ENCODE measurements around the gene CROCC.

DNA sequence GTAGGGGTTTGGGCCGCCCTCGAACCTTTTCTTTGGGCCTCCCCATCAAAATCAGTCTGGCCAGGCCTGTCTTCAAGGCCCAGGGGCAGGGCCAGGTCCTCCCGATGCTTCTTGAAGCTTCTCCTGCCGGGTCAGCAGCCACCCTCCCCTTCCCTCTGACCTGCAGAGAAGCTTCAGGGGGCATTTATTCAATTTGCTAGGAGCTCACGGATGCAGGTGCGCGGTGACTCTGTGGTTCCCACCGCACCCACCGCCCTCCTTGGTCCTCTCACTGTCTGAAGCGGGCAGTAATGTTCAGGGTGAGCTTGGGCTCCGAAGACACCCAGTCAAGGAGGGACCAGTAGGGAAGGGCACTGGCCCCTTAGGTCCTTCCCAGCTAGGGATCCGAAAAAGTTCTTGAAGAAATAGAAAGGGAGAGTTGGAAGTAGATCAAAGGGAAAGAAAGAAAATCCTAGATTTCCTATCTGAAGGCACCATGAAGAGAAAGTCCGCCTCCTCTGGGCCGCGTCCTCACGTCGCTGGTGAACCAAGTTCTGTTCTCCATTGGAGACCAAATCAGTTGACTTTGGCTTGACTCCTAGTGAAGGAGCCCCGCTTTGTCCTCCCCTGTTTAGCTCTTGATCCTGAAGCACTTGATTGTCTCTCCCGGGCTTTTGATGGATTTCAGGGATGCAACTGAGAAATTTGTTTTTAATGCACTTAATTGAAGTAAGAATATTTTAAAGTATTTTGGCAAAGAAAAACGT is 34.7 kb upstream of the CROCC start:
- TF ChIP-seq, protein P1, sequence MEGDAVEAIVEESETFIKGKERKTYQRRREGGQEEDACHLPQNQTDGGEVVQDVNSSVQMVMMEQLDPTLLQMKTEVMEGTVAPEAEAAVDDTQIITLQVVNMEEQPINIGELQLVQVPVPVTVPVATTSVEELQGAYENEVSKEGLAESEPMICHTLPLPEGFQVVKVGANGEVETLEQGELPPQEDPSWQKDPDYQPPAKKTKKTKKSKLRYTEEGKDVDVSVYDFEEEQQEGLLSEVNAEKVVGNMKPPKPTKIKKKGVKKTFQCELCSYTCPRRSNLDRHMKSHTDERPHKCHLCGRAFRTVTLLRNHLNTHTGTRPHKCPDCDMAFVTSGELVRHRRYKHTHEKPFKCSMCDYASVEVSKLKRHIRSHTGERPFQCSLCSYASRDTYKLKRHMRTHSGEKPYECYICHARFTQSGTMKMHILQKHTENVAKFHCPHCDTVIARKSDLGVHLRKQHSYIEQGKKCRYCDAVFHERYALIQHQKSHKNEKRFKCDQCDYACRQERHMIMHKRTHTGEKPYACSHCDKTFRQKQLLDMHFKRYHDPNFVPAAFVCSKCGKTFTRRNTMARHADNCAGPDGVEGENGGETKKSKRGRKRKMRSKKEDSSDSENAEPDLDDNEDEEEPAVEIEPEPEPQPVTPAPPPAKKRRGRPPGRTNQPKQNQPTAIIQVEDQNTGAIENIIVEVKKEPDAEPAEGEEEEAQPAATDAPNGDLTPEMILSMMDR (IDR thresholded peaks at IDR 0.05): no peak
- no peak for TF ChIP-seq POLR2A (IDR thresholded peaks at IDR 0.05)

Data from uterus (tissue), 2 donors.